ENCODE data around the gene GRB7. TPM values are rescaled to one million over a fixed set of nuclear protein-coding genes. Genes with fewer than 3 reads are reported as not detected.
A peak's percentile ranks its signal among the peaks of the same experiment; 100 is the strongest.

The GRB7 gene
- total and polyA plus RNA-seq, 2 donors (not counting 3 experiments of a cell fraction or from before 2014, with no cell fraction given), result 0.04 TPM; not detected in 1

- Histone ChIP-seq H3K4me2 (ENCODE audit: insufficient read depth, low read length) (no peak overlapping the region), H4K20me1 (replicated peaks; ENCODE audit: control insufficient read depth, extremely low read depth, insufficient read depth, low read length) (no peaks in the 10 kb centered on the region), H3K4me3 (replicated peaks in 1 of 3; ENCODE audit: insufficient read depth in 1 of 3, low read depth in 1 of 3, low read length in 3 of 3) (no peak overlapping the region), H3K9me1 (replicated peaks; ENCODE audit: control insufficient read depth, extremely low read depth, insufficient read depth, low read length) (no peaks in the 10 kb centered on the region), H2AFZ (ENCODE audit: low read depth, low read length) (peak overlapping the region; percentile 66), H3K27me3 (ENCODE audit: control insufficient read depth in 2 of 2, insufficient read depth in 2 of 2, low read length in 2 of 2) (peaks cover 18 to 27% of the 10 kb centered on the region in 2 experiments), H3K9ac (replicated peaks; ENCODE audit: extremely low read depth, insufficient read depth, low read length) (no peak overlapping the region), H3K79me2 (ENCODE audit: control insufficient read depth, insufficient read depth, low read length) (no peaks in the 10 kb centered on the region), H3K36me3 (ENCODE audit: control insufficient read depth in 2 of 2, extremely low read depth in 1 of 2, insufficient read depth in 2 of 2, low read length in 2 of 2) (no peaks in the 10 kb centered on the region), H3K9me3 (replicated peaks; ENCODE audit: control insufficient read depth, insufficient read depth, low read length) (no peaks in the 10 kb centered on the region), H3K27ac (ENCODE audit: insufficient read depth, low read depth, low read length) (no peak overlapping the region), H3K4me1 (ENCODE audit: control insufficient read depth, extremely low read depth, insufficient read depth, low read length) (peaks cover 14% of the 10 kb centered on the region)
- intact Hi-C loops (cut with micrococcal nuclease), result loop anchor here (1.0 kb wide), 1 partner anchor 44 kb away; no protein-coding TSS in a partner anchor
- no TSS peak for BruUV-seq (replicated peaks)
- dilution Hi-C loops (cut with MboI; ENCODE audit: extremely low pct_ligation_motif_present, low sequenced_read_pairs), result no loop called here
- DNase-seq (ENCODE audit: low read depth, low spot score) (no peak), FAIRE-seq (no peak)
- no peak for TF ChIP-seq POLR2A (IDR thresholded peaks at IDR 0.05; ENCODE audit: low read depth, low read length)
- peak; percentile 66 for TF ChIP-seq EZH2 (IDR thresholded peaks at IDR 0.05; ENCODE audit: borderline replicate concordance, low read depth, low read length, severe bottlenecking)
- TF ChIP-seq FOS (IDR thresholded peaks at IDR 0.05; ENCODE audit: borderline replicate concordance, insufficient read depth, low read length), result no peak
- ChIA-PET POLR2A (no interaction called here), CTCF (interaction anchor here (1.6 kb wide), 1 partner anchor 9 kb away, joined by 11 read pairs; the partner anchor contains the start of gene MIEN1)
These were observed 797 bp downstream of the GRB7 start for GRCh38 chr17:39738568-39738901.

DNA sequence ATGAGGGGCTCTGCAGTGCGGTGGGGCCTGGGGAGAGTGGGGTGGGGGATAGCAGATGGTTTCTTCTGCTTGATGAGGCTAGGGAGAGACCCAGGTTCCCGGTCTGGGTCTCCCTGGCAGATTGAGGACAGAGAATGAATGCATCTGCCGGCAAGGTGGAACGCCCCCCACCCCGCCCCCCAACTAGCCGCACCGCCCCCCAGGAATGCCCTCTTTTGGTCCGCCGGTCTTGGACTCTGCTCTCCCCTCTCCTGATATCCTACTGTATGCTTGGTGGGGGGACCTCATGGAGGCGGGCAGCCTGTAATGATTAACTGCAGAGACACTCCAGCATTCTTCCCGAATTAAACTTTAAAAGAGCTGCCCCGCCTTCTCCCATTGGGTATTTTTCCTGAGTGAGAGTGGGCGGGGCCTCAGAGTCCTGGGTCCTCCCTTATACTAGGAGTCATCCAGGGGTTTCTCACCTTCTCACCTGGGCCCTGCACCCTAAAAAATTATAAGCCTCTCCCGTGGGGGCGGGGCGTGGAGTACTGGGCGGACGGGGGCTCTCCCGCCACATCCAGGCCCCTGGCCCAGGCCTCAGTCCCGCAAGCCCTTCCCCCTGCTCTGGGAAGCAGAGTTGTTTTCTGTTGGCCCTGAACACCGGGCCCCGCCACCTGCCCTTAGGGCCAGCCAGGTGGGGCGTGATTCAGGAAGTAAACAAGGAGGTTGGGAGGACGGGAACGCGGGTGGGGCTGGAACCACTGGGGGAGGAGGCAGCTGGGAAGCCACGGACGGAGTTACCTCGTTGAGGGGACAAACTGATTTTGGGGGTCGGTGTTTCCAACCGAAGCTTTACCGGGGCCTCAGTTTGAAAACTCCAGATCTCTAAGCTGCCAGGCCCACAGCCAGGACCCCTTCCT, 1.5 kb downstream of the GRB7 start:
- DNase-seq (ENCODE audit: low read depth, low spot score) (no peak), FAIRE-seq (peak; percentile 24)
- H3K9me3 ChIP-seq (replicated peaks; ENCODE audit: control insufficient read depth, insufficient read depth, low read length), result no peaks in the 10 kb centered on the region
- peaks cover 14% of the 10 kb centered on the region for H3K4me1 ChIP-seq (ENCODE audit: control insufficient read depth, extremely low read depth, insufficient read depth, low read length)
- no peak overlapping the region for H3K9ac ChIP-seq (replicated peaks; ENCODE audit: extremely low read depth, insufficient read depth, low read length)
- no peaks in the 10 kb centered on the region for H4K20me1 ChIP-seq (replicated peaks; ENCODE audit: control insufficient read depth, extremely low read depth, insufficient read depth, low read length)
- dilution Hi-C loops (cut with MboI; ENCODE audit: extremely low pct_ligation_motif_present, low sequenced_read_pairs) (no loop called here), intact Hi-C loops (cut with micrococcal nuclease) (loop anchor here (1.0 kb wide), 1 partner anchor 43 kb away; no protein-coding TSS in a partner anchor)
- H3K9me1 ChIP-seq (replicated peaks; ENCODE audit: control insufficient read depth, extremely low read depth, insufficient read depth, low read length), result no peaks in the 10 kb centered on the region
- H2AFZ ChIP-seq (ENCODE audit: low read depth, low read length), result peak overlapping the region; percentile 65
- no peak for TF ChIP-seq GATA2 (IDR thresholded peaks at IDR 0.05; ENCODE audit: insufficient read depth, insufficient read length, low read depth, low read length)
- TF ChIP-seq, protein P1, sequence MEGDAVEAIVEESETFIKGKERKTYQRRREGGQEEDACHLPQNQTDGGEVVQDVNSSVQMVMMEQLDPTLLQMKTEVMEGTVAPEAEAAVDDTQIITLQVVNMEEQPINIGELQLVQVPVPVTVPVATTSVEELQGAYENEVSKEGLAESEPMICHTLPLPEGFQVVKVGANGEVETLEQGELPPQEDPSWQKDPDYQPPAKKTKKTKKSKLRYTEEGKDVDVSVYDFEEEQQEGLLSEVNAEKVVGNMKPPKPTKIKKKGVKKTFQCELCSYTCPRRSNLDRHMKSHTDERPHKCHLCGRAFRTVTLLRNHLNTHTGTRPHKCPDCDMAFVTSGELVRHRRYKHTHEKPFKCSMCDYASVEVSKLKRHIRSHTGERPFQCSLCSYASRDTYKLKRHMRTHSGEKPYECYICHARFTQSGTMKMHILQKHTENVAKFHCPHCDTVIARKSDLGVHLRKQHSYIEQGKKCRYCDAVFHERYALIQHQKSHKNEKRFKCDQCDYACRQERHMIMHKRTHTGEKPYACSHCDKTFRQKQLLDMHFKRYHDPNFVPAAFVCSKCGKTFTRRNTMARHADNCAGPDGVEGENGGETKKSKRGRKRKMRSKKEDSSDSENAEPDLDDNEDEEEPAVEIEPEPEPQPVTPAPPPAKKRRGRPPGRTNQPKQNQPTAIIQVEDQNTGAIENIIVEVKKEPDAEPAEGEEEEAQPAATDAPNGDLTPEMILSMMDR (IDR thresholded peaks at IDR 0.05; ENCODE audit: extremely low read depth in 1 of 2, insufficient read depth in 1 of 2, low read depth in 1 of 2, low read length in 2 of 2), result no peak
- TF ChIP-seq, protein P2, sequence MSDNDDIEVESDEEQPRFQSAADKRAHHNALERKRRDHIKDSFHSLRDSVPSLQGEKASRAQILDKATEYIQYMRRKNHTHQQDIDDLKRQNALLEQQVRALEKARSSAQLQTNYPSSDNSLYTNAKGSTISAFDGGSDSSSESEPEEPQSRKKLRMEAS (IDR thresholded peaks at IDR 0.05; ENCODE audit: insufficient read depth, insufficient read length), result no peak
- no peak for TF ChIP-seq POLR2A (IDR thresholded peaks at IDR 0.05; ENCODE audit: low read depth, low read length)
- TF ChIP-seq POLR2AphosphoS5 (IDR thresholded peaks at IDR 0.05; ENCODE audit: insufficient read depth, low read depth, low read length), result no peak
- no peak for TF ChIP-seq EZH2 (IDR thresholded peaks at IDR 0.05; ENCODE audit: borderline replicate concordance, low read depth, low read length, severe bottlenecking)
- TF ChIP-seq FOS (IDR thresholded peaks at IDR 0.05; ENCODE audit: borderline replicate concordance, insufficient read depth, low read length), result no peak
- no peak for TF ChIP-seq JUN (IDR thresholded peaks at IDR 0.05; ENCODE audit: borderline replicate concordance, insufficient read depth, insufficient read length, low read depth)
- TF ChIP-seq MYC (IDR thresholded peaks at IDR 0.05; ENCODE audit: low read depth, low read length), result no peak
- CTCF ChIA-PET, result interaction anchor here (1.0 to 1.6 kb wide), 2 partner anchors 9 to 118 kb away, joined by 4 to 11 read pairs; partner anchors contain the start of gene MIEN1
- H3K27ac ChIP-seq (ENCODE audit: insufficient read depth, low read depth, low read length), result no peak overlapping the region
- no peak overlapping the region for H3K4me2 ChIP-seq (ENCODE audit: insufficient read depth, low read length)
- no TSS peak for BruUV-seq (replicated peaks)
- no peak overlapping the region for H3K4me3 ChIP-seq (replicated peaks in 1 of 3; ENCODE audit: insufficient read depth in 1 of 3, low read depth in 1 of 3, low read length in 3 of 3)
- POLR2A ChIA-PET, result no interaction called here
- H3K79me2 ChIP-seq (ENCODE audit: control insufficient read depth, insufficient read depth, low read length), result no peaks in the 10 kb centered on the region
- H3K36me3 ChIP-seq (ENCODE audit: control insufficient read depth in 2 of 2, extremely low read depth in 1 of 2, insufficient read depth in 2 of 2, low read length in 2 of 2), result no peaks in the 10 kb centered on the region
- peaks cover 18 to 28% of the 10 kb centered on the region in 2 experiments for H3K27me3 ChIP-seq (ENCODE audit: control insufficient read depth in 2 of 2, insufficient read depth in 2 of 2, low read length in 2 of 2)

Data from endothelial cell of umbilical vein (primary cell).